ENCODE data around the gene CMTM8. TPM values are rescaled to one million over a fixed set of nuclear protein-coding genes. Genes with fewer than 3 reads are reported as not detected.

Gene CMTM8
- total and polyA plus RNA-seq, 10 of the 15 experiments (the other 5 are each of a cell fraction or from before 2014, with no cell fraction given): 0.11 to 0.23 TPM; not detected in 8

- TF ChIP-seq ZNF24 (IDR thresholded peaks at IDR 0.05): no peak
- no peak for TF ChIP-seq IKZF1 (conservative IDR thresholded peaks at IDR 0.05)
- no peak for TF ChIP-seq CHD1 (IDR thresholded peaks at IDR 0.05; ENCODE audit: low read depth, low read length)
- no peak for TF ChIP-seq KAT2A (conservative IDR thresholded peaks at IDR 0.05; ENCODE audit: control insufficient read depth, low read depth, low read length)
- TF ChIP-seq CHD4 (IDR thresholded peaks at IDR 0.05): no peak
These were observed 58.9 kb downstream of the CMTM8 start (continued) for GRCh38 chr3:32297366-32297765.

GRCh38 chr3:32301426-32301825 lies 62.9 kb downstream of the CMTM8 start:
- BruUV-seq (replicated peaks): no TSS peak
- CTCF ChIA-PET: no interaction called here

More at GRCh38 chr3:32301426-32301825, 62.9 kb downstream of the CMTM8 start:
- FAIRE-seq: no peak
- H4K20me1 ChIP-seq (ENCODE audit: control insufficient read depth, insufficient read depth): no peaks in the 10 kb centered on the region
- H3K27ac ChIP-seq (ENCODE audit: control insufficient read depth, insufficient read depth): no peak overlapping the region
- ATAC-seq: no peak
- no peak overlapping the region for H2AFZ ChIP-seq (ENCODE audit: control insufficient read depth, low read depth, low read length)
- ChIA-PET RAD21 (ENCODE audit: unreplicated experiment) (interaction anchor here (0.9 kb wide), 1 partner anchor 70 kb away, joined by 3 read pairs; no protein-coding TSS in a partner anchor), POLR2A (no interaction called here), SMC1A (ENCODE audit: uncharacterized antibody, unreplicated experiment) (interaction anchor here (0.9 to 1.6 kb wide), 2 partner anchors 12 to 60 kb away, joined by 3 to 5 read pairs; no protein-coding TSS in a partner anchor)
- H3K27me3 ChIP-seq (replicated peaks in 1 of 2; ENCODE audit: control insufficient read depth in 2 of 2, insufficient read depth in 2 of 2, low read length in 1 of 2): no peaks in the 10 kb centered on the region; a peak in 1 of 4 replicates
- intact Hi-C loops (cut with micrococcal nuclease; ENCODE audit: unreplicated experiment): no loop called here
- no peaks in the 10 kb centered on the region for H3K9me3 ChIP-seq (replicated peaks; ENCODE audit: control insufficient read depth, insufficient read depth, low read length)
- no peak for DNase-seq (ENCODE audit: low read depth, low spot score)
- H3K9ac ChIP-seq (ENCODE audit: control insufficient read depth, insufficient read depth, low read length): no peak overlapping the region
- no peak overlapping the region for H3K4me3 ChIP-seq
- WGBS (ENCODE audit: insufficient coverage, insufficient replicate concordance, low lambda C conversion rate, missing lambda C conversion rate): 96% methylated on average over 2 of the region's 2 CpGs
- H3K4me2 ChIP-seq (ENCODE audit: control insufficient read depth, insufficient read depth): no peak overlapping the region
- H3K4me1 ChIP-seq (ENCODE audit: control insufficient read depth, insufficient read depth, low read length): no peaks in the 10 kb centered on the region
- no peaks in the 10 kb centered on the region for H3K36me3 ChIP-seq (ENCODE audit: control insufficient read depth in 2 of 2, insufficient read depth in 2 of 2, low read length in 1 of 2)
- in situ Hi-C loops (cut with MboI): no loop called here
- H3K79me2 ChIP-seq (ENCODE audit: control insufficient read depth, insufficient read depth, low read length): no peaks in the 10 kb centered on the region
- TF ChIP-seq WRNIP1 (IDR thresholded peaks at IDR 0.05; ENCODE audit: borderline replicate concordance, low read depth, low read length) (no peak), BMI1 (IDR thresholded peaks at IDR 0.05; ENCODE audit: borderline replicate concordance) (no peak), ZNF622 (IDR thresholded peaks at IDR 0.05) (no peak), ZNF217 (IDR thresholded peaks at IDR 0.05) (no peak), RELA (IDR thresholded peaks at IDR 0.05; ENCODE audit: borderline replicate concordance, partially characterized antibody) (no peak), PML (IDR thresholded peaks at IDR 0.05; ENCODE audit: low read length) (no peak), NFYA (IDR thresholded peaks at IDR 0.05; ENCODE audit: borderline replicate concordance, low read depth, low read length) (no peak), KLF5 (IDR thresholded peaks at IDR 0.05; ENCODE audit: partially characterized antibody) (no peak), ZNF384 (IDR thresholded peaks at IDR 0.05; ENCODE audit: borderline replicate concordance, low read depth, low read length) (no peak), RAD21 (IDR thresholded peaks at IDR 0.05; ENCODE audit: insufficient read depth, low read depth, low read length) (no peak)
